Measurements from ENCODE around the gene SPARC.

SPARC gene

DNA sequence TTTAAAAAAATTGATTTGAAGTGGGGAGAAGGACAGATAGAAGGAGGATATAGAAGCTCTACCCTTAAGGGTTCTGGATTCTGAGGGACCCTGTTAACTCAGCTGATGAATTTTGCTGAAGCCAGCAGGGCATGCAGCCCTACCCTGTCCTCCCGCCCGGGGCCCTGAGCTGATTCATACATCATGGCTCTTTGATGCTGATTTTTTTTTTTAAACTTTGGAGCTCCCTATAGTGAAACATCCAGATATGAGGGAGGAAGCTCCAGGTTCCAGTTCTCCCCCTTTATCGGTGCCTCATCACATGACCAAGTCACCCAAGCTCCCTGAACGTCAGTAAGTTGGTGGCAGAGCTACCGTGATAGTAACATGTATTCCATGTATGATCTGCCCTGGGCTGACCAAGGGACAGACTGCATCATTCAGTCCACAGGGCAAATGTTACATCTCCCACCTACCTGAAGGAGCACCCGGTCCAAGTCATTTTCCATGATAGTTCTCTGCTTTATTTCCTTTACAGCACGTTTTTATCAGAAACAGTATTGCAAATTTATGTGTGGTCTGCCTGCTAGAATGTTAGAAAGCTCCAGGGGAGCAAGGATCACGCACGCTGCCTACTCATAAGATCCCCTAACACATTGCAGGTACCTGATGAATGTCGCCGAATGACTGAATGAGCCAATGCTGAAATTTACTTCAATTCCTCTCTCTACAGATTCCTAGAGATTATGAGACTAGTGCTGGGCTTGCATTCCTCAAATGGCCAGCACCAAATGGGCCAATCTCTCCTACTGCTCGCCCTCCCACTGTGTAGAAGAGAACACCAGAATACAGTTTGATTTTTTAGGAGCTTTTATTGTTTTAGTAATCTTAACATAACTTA is 25.9 kb downstream of the SPARC start:
- Histone ChIP-seq H3K27ac (ENCODE audit: low read depth, low read length) (no peak overlapping the region), H3K4me3 (ENCODE audit: low read length) (no peak overlapping the region), H3K36me3 (ENCODE audit: control insufficient read depth, insufficient read depth, low read length) (peaks cover 6% of the 10 kb centered on the region), H3K27me3 (ENCODE audit: control insufficient read depth, insufficient read depth, low read length) (no peaks in the 10 kb centered on the region), H3K9ac (ENCODE audit: low read length) (no peak overlapping the region), H3K4me1 (ENCODE audit: control insufficient read depth, insufficient read depth, low read length) (peaks cover 6% of the 10 kb centered on the region)

DNA sequence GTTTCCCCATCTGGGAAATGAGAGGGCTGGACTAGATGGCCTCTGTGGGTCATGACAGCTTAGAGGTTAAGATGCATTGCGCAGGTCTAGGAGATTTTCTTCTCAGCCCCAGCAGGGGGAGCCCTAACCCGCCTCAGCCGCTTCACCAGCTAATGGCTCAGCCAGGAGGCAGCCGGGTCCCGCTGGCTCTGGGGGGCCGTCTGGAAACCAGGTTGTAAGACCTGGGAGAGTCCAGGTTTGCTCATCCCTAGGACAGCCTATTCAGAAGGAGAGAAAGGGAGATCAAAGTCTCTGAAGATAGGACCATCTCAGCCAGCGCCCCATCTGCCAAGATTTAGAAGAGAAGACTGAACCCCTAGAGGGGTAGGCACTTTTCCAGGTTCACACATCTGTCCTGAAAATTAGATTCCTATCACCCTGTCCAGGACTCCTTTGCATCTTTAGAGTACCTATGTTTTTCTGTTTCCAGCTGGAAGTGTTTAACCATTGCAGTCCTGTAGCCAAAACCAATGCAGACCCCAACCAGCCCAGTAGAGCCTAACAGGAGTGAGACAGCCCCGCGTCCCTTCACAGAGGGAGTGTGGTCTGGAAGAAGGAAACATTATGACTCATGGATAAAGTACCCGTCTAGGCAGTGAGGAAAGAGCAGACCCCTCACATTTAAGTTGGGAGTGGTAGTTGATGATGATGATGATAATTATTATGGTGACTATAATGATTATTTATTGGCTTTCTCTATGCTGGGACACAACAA is 27.5 kb downstream of the SPARC start:
- H3K9ac ChIP-seq (ENCODE audit: low read length), result no peak overlapping the region
- H3K4me1 ChIP-seq (ENCODE audit: control insufficient read depth, insufficient read depth, low read length), result peaks cover 4% of the 10 kb centered on the region
- H3K27ac ChIP-seq (ENCODE audit: low read depth, low read length), result no peak overlapping the region
- no peaks in the 10 kb centered on the region for H3K27me3 ChIP-seq (ENCODE audit: control insufficient read depth, insufficient read depth, low read length)
- H3K36me3 ChIP-seq (ENCODE audit: control insufficient read depth, insufficient read depth, low read length), result peaks cover 6% of the 10 kb centered on the region
- H3K4me3 ChIP-seq (ENCODE audit: low read length), result no peak overlapping the region

DNA sequence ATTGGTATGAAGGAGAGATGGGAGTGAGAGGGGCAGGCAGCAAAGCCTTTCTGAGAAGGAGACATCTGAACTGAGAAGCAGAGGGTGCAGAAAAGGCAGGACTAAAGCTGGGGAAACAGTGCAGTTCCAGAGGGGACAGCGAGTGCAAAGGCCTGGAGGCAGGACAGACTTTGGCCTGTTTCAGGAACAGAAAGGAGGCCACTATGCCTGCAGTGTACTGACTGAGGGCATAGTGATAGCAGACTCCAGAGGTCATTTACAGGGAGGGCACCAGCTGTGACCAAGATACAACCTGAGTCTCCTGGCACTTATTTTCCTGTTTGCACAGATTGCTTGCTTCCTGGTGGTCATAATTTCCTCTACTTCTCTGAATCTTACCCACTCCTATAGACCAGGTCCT is 29.6 kb downstream of the SPARC start:
- H3K36me3 ChIP-seq (ENCODE audit: control insufficient read depth, insufficient read depth, low read length), result no peaks in the 10 kb centered on the region
- no peaks in the 10 kb centered on the region for H3K4me1 ChIP-seq (ENCODE audit: control insufficient read depth, insufficient read depth, low read length)
- H3K4me3 ChIP-seq (ENCODE audit: low read length), result no peak overlapping the region
- H3K9ac ChIP-seq (ENCODE audit: low read length), result no peak overlapping the region
- no peak overlapping the region for H3K27ac ChIP-seq (ENCODE audit: low read depth, low read length)
- H3K27me3 ChIP-seq (ENCODE audit: control insufficient read depth, insufficient read depth, low read length), result no peaks in the 10 kb centered on the region

DNA sequence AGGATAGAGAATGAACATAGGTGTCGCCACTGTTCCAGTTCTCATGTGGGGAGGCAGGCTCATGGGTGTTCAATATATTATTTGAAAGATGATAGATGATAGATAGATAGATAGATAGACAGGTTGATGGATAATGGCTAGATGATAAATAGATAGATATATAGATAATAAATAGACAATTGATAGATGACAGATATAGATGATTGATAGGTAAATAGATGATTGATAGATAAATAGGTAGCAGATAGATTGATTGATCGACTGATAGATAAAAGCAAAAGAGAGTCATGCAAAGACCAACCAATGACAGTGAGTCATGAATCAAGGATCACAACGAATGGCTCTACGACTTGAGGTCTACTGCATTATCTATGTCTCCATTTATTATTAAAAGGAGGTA is 30.4 kb downstream of the SPARC start:
- no peaks in the 10 kb centered on the region for H3K4me1 ChIP-seq (ENCODE audit: control insufficient read depth, insufficient read depth, low read length)
- H3K36me3 ChIP-seq (ENCODE audit: control insufficient read depth, insufficient read depth, low read length), result no peaks in the 10 kb centered on the region
- no peak overlapping the region for H3K4me3 ChIP-seq (ENCODE audit: low read length)
- H3K27me3 ChIP-seq (ENCODE audit: control insufficient read depth, insufficient read depth, low read length), result no peaks in the 10 kb centered on the region
- no peak overlapping the region for H3K27ac ChIP-seq (ENCODE audit: low read depth, low read length)
- no peak overlapping the region for H3K9ac ChIP-seq (ENCODE audit: low read length)

DNA sequence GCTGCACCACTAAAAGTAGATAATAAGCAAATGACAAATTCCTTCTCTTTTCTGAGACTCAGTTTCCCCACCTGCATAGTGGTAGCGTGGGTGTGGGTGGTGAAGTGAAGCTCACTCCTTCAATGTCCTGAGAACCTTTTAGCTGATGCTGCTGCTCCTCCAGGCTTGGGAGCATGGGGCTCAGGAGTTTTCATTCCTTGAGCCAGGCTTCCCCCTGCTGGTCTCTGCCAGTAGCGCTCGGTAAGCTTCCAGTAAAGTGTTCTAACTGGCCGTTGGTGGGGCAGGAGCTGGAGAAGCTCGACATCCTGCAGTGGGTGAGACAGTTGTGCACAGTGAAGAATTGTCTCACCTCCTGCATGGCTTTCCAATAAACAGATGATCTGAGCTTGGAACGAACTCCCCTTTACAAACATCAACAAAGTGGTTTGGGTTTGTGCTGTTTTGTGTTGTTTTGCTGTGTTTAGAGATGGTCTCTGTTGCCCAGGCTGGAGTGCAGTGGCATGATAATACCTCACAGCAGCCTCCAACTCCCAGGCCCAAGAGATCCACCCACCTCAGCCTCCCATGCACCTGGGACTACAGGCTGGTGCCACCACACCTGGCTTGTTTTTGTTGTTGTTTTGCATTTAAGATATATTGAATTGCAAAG is 34.6 kb downstream of the SPARC start:
- no peak overlapping the region for H3K4me3 ChIP-seq (ENCODE audit: low read length)
- peaks cover 2% of the 10 kb centered on the region for H3K27me3 ChIP-seq (ENCODE audit: control insufficient read depth, insufficient read depth, low read length)
- H3K4me1 ChIP-seq (ENCODE audit: control insufficient read depth, insufficient read depth, low read length), result no peaks in the 10 kb centered on the region
- H3K36me3 ChIP-seq (ENCODE audit: control insufficient read depth, insufficient read depth, low read length), result no peaks in the 10 kb centered on the region
- no peak overlapping the region for H3K27ac ChIP-seq (ENCODE audit: low read depth, low read length)
- H3K9ac ChIP-seq (ENCODE audit: low read length), result no peak overlapping the region

DNA sequence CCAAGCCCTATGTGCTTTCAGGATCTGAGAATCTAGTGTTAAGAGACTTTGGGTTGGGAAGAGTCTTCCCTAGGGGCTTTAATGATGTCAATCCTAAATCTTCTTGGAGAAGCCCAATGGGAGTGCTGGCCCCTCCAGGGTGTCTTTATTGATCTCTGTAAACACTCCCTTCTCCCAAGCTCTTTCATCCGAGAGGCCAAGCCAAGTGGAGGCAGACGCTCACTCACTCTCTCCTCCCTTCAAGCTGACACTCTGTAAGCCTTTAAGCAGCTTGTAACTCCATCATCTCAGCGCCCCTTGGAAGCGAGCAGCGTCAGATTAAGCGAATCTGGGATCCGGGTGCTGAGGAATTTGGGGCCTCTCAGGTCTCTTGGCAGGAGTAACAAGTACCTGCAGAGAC is 37.7 kb downstream of the SPARC start:
- Histone ChIP-seq H3K4me1 (ENCODE audit: control insufficient read depth, insufficient read depth, low read length) (no peaks in the 10 kb centered on the region), H3K36me3 (ENCODE audit: control insufficient read depth, insufficient read depth, low read length) (no peaks in the 10 kb centered on the region), H3K27me3 (ENCODE audit: control insufficient read depth, insufficient read depth, low read length) (peaks cover 2% of the 10 kb centered on the region), H3K9ac (ENCODE audit: low read length) (no peak overlapping the region), H3K4me3 (ENCODE audit: low read length) (no peak overlapping the region), H3K27ac (ENCODE audit: low read depth, low read length) (no peak overlapping the region)

DNA sequence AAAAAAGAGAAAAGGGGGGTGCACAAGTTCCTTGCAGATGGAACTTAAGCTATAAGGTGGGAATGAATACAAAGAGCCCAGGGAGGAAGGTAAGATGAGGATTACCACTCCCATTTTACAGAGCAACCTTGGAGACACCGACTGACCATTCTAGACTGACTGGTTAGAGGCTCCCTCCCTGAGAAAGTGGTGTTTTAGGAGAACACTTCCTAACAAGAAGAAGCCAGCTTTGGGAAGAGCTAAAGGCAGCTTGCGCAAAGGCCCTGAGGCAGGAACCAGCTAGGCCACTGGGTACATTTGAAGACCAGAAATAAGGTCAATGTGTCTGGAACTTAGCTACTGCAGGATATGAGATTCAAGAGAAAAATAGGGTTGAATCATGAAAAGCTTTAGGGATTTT is 38.6 kb downstream of the SPARC start:
- Histone ChIP-seq H3K9ac (ENCODE audit: low read length) (no peak overlapping the region), H3K27me3 (ENCODE audit: control insufficient read depth, insufficient read depth, low read length) (peaks cover 2% of the 10 kb centered on the region), H3K27ac (ENCODE audit: low read depth, low read length) (no peak overlapping the region), H3K4me3 (ENCODE audit: low read length) (no peak overlapping the region), H3K4me1 (ENCODE audit: control insufficient read depth, insufficient read depth, low read length) (no peaks in the 10 kb centered on the region), H3K36me3 (ENCODE audit: control insufficient read depth, insufficient read depth, low read length) (no peaks in the 10 kb centered on the region)

DNA sequence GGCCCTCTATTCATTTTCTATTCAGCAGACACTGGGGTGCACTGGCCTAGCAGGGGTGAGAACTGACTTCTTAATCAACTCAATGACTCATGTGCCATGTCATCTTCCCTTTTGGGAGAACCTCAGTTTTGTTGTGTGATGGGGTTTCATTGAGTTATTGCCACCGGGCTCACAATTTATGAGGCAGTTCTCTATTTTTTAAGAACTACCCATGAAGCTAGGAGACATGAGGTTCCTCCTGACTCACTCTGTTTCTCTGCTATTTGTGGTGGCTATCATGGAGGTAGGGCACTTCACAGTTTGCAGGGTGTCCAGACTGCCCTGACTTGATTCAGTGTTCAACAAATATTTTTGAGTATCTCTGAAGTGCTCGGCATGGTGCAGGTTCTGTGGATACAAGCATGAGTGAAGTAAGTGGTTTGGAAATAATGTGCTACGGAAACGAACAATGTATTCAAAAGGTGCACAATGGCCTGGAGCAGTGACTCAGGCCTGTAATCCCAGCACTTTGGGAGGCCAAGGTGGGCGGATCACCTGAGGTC is 39.3 kb downstream of the SPARC start:
- H3K9ac ChIP-seq (ENCODE audit: low read length), result no peak overlapping the region
- H3K36me3 ChIP-seq (ENCODE audit: control insufficient read depth, insufficient read depth, low read length), result no peaks in the 10 kb centered on the region
- H3K27ac ChIP-seq (ENCODE audit: low read depth, low read length), result no peak overlapping the region
- no peak overlapping the region for H3K4me3 ChIP-seq (ENCODE audit: low read length)
- H3K4me1 ChIP-seq (ENCODE audit: control insufficient read depth, insufficient read depth, low read length), result no peaks in the 10 kb centered on the region
- peaks cover 2% of the 10 kb centered on the region for H3K27me3 ChIP-seq (ENCODE audit: control insufficient read depth, insufficient read depth, low read length)

DNA sequence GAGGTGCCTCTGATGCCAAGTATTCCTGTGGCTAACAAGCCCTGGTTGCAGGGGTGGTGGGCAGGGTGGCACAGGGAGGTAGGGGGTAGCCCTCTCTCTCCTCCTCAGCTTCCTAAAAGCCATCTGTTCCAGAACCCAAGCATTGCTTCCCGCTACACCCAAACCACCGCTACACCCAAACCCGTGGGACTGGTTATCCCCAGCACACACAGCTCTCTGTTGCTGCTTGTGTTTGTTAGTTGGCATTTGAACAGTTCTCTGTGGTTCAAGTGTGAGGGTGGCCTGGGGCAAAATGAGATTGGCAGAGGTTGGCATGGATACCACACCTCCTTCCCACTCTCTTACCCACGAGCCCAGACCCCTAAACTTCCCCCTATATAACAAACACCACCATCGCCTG is 40.4 kb downstream of the SPARC start:
- Histone ChIP-seq H3K27ac (ENCODE audit: low read depth, low read length) (no peak overlapping the region), H3K36me3 (ENCODE audit: control insufficient read depth, insufficient read depth, low read length) (no peaks in the 10 kb centered on the region), H3K9ac (ENCODE audit: low read length) (no peak overlapping the region), H3K4me3 (ENCODE audit: low read length) (no peak overlapping the region), H3K4me1 (ENCODE audit: control insufficient read depth, insufficient read depth, low read length) (no peaks in the 10 kb centered on the region), H3K27me3 (ENCODE audit: control insufficient read depth, insufficient read depth, low read length) (peaks cover 2% of the 10 kb centered on the region)

DNA sequence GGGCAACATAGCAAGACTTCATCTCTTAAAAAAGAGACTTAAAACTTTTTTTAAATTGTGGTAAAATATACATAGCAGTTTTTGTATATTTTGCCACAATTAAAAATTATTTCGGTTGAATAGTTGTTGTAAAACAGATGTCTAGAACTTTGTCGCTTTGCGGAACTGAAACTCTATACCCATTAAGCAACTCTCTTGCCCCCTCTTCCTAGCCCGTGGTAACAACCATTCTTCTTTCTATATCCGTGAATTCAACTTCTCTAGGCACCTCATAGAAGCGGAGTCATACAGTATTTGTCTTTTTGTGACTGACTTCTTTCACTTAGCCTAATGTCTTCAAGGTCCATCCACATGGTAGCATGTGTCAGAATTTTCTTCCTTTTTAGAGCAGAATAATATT is 43.3 kb downstream of the SPARC start:
- H3K4me1 ChIP-seq (ENCODE audit: control insufficient read depth, insufficient read depth, low read length), result no peaks in the 10 kb centered on the region
- H3K36me3 ChIP-seq (ENCODE audit: control insufficient read depth, insufficient read depth, low read length), result no peaks in the 10 kb centered on the region
- no peaks in the 10 kb centered on the region for H3K27me3 ChIP-seq (ENCODE audit: control insufficient read depth, insufficient read depth, low read length)
- H3K4me3 ChIP-seq (ENCODE audit: low read length), result no peak overlapping the region
- no peak overlapping the region for H3K27ac ChIP-seq (ENCODE audit: low read depth, low read length)
- no peak overlapping the region for H3K9ac ChIP-seq (ENCODE audit: low read length)

DNA sequence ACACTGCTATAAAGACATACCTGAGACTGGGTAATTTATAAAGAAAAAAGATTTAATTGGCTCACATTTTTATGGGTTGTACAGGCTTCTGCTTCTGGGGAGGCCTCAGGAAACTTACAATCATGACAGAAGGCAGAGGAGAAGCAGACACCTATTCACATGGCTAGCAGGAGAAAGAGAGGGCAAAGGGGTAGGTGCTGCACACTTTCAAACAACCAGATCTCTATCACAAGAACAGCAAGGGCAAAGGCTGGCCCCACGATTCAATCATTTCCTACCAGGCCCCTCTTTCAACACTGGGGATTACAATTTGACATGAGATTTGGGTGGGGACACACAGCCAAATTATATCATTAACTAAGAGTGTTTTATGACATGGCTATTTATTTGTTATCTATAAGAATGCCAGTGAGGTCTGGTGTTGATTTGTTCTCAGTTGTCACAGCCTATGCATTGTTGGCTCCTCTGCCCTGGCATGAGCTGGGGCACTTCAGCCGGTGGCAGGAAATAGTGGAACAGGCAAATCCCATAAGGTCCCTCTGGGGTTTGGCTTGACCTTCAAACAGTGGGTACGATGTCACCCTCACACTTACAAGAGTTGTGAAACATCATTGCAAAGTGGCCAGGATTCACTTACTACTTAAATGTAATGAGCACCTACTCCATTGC is 44.1 kb downstream of the SPARC start:
- no peaks in the 10 kb centered on the region for H3K27me3 ChIP-seq (ENCODE audit: control insufficient read depth, insufficient read depth, low read length)
- no peak overlapping the region for H3K4me3 ChIP-seq (ENCODE audit: low read length)
- no peak overlapping the region for H3K27ac ChIP-seq (ENCODE audit: low read depth, low read length)
- H3K4me1 ChIP-seq (ENCODE audit: control insufficient read depth, insufficient read depth, low read length), result no peaks in the 10 kb centered on the region
- H3K9ac ChIP-seq (ENCODE audit: low read length), result no peak overlapping the region
- no peaks in the 10 kb centered on the region for H3K36me3 ChIP-seq (ENCODE audit: control insufficient read depth, insufficient read depth, low read length)

DNA sequence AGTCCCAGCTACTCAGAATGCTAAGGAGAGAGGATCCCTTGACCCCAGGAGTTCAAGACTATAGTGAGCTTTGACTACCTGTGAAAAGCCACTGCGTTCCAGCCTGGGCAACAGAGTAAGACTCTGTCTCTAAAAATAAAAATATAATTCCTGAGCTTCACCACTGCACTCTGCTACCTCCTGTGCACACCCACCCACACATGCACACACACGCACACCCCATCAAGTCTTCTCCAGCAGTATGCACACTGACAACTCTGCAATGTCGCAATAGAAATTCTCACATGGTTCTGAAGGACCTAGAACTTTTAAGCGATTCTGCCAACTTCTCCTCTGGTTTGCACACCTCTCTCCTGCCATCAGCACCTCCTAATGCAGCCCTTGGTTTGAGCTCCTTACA is 48.1 kb downstream of the SPARC start:
- H3K9ac ChIP-seq (ENCODE audit: low read length), result no peak overlapping the region
- H3K4me3 ChIP-seq (ENCODE audit: low read length), result no peak overlapping the region
- no peaks in the 10 kb centered on the region for H3K36me3 ChIP-seq (ENCODE audit: control insufficient read depth, insufficient read depth, low read length)
- no peaks in the 10 kb centered on the region for H3K4me1 ChIP-seq (ENCODE audit: control insufficient read depth, insufficient read depth, low read length)
- H3K27me3 ChIP-seq (ENCODE audit: control insufficient read depth, insufficient read depth, low read length), result no peaks in the 10 kb centered on the region
- no peak overlapping the region for H3K27ac ChIP-seq (ENCODE audit: low read depth, low read length)

Data from rectal smooth muscle tissue (tissue), 1 donor.